SK-MEL-5 (cell line): ENCODE measurements around the gene TIMM50. TPM values are rescaled to one million over a fixed set of nuclear protein-coding genes. Genes with fewer than 3 reads are reported as not detected.

ENCODE experiments used
- total RNA-seq: library from RNA; depleted of rRNA; stranded (reverse); fragments of >200 nt; shearing (Covaris generic); gene quantifications from 2 replicates; pipeline ENCODE4 v1.2.3, GENCODE V29; 2014; rRNA removed

TIMM50 gene
- total RNA-seq, 1 experiment from 2014 or later: 431 TPM

Other genes with a start within 250 kb of the TIMM50 start
- gene IFNL3, start 235.8 kb upstream of the TIMM50 start, total RNA-seq: not detected in 2 replicates
- not detected in 2 replicates for gene IFNL4, start 232.0 kb upstream of the TIMM50 start, total RNA-seq
- gene IFNL2, start 212.4 kb upstream of the TIMM50 start, total RNA-seq: not detected in 2 replicates
- not detected in 2 replicates for gene IFNL1, start 184.4 kb upstream of the TIMM50 start, total RNA-seq
- 1.6 TPM in 2 replicates for gene LRFN1, start 160.0 kb upstream of the TIMM50 start, total RNA-seq
- 0.58 and 0.88 TPM in 2 replicates for gene GMFG, start 144.8 kb upstream of the TIMM50 start, total RNA-seq
- 69.9 and 78.5 TPM in 2 replicates for gene SAMD4B, start 138.4 kb upstream of the TIMM50 start, total RNA-seq
- 21.3 and 29.6 TPM in 2 replicates for gene PAF1, start 89.7 kb upstream of the TIMM50 start, total RNA-seq
- 20.9 and 23.2 TPM in 2 replicates for gene MED29, start 89.5 kb upstream of the TIMM50 start, total RNA-seq
- 2.6 and 3.1 TPM in 2 replicates for gene ZFP36, start 74.0 kb upstream of the TIMM50 start, total RNA-seq
- 22.3 and 27.2 TPM in 2 replicates for gene PLEKHG2, start 68.2 kb upstream of the TIMM50 start, total RNA-seq
- gene RPS16, start 44.9 kb upstream of the TIMM50 start, total RNA-seq: 66.0 and 110 TPM in 2 replicates
- 98.8 and 113 TPM in 2 replicates for gene SUPT5H, start 35.3 kb upstream of the TIMM50 start, total RNA-seq
- gene DLL3, start 18.1 kb downstream of the TIMM50 start, total RNA-seq: 42.4 and 45.3 TPM in 2 replicates
- not detected in 2 replicates for gene SELENOV, start 34.3 kb downstream of the TIMM50 start, total RNA-seq
- gene EID2B, start 52.0 kb downstream of the TIMM50 start, total RNA-seq: 4.2 and 4.3 TPM in 2 replicates
- 16.7 and 20.7 TPM in 2 replicates for gene EID2, start 59.3 kb downstream of the TIMM50 start, total RNA-seq
- gene LGALS13, start 121.7 kb downstream of the TIMM50 start, total RNA-seq: not detected in 2 replicates
- gene LGALS16, start 175.1 kb downstream of the TIMM50 start, total RNA-seq: not detected in 2 replicates
- not detected in 2 replicates for gene LGALS14, start 223.6 kb downstream of the TIMM50 start, total RNA-seq